HFF-Myc (cell line): ENCODE results near the gene EPB41L4A.

Experiments
- DNase-seq: peaks from one replicate; pipeline ENCODE4 v3.0.0-alpha.2; 2011; ENCODE audit warnings: low read depth; ENCODE audit errors: extremely low read depth
- H3K4me3 ChIP-seq: replicated peaks from 2 replicates; pipeline ENCODE4 v1.5.1; 2011; ENCODE audit warnings: low read depth, mild to moderate bottlenecking, control low read depth, low read length
- CTCF ChIP-seq: IDR thresholded peaks from 2 replicates; pipeline ENCODE4 v1.5.1; 2012; ENCODE audit warnings: mild to moderate bottlenecking, low read depth, low read length, control low read depth; ENCODE audit errors: missing control alignments

Gene EPB41L4A

GRCh38 chr5:112143690-112144089, 275.4 kb downstream of the EPB41L4A start:
- H3K4me3 ChIP-seq = no peak overlapping the region
- no peak for DNase-seq
- TF ChIP-seq CTCF = no peak

GRCh38 chr5:112142769-112143270, 276.3 kb downstream of the EPB41L4A start:
- DNase-seq = no peak
- TF ChIP-seq CTCF = no peak
- no peak overlapping the region for H3K4me3 ChIP-seq

GRCh38 chr5:112141582-112141981, 277.5 kb downstream of the EPB41L4A start:
- no peak for DNase-seq

GRCh38 chr5:112138526-112138925, 280.6 kb downstream of the EPB41L4A start:
- no peak for TF ChIP-seq CTCF
- no peak overlapping the region for H3K4me3 ChIP-seq
- no peak for DNase-seq

More at GRCh38 chr5:112141582-112141981, 277.5 kb downstream of the EPB41L4A start:
- no peak for TF ChIP-seq CTCF
- H3K4me3 ChIP-seq = no peak overlapping the region

- TF ChIP-seq CTCF = no peak
- DNase-seq = no peak
- no peak overlapping the region for H3K4me3 ChIP-seq
Observed at GRCh38 chr5:112136773-112137172, 282.3 kb downstream of the EPB41L4A start.

GRCh38 chr5:112127861-112128260, 291.2 kb downstream of the EPB41L4A start:
- no peak overlapping the region for H3K4me3 ChIP-seq
- TF ChIP-seq CTCF = no peak
- no peak for DNase-seq

GRCh38 chr5:112126982-112127381, 292.1 kb downstream of the EPB41L4A start:
- no peak for DNase-seq
- no peak for TF ChIP-seq CTCF
- no peak overlapping the region for H3K4me3 ChIP-seq
